ENCODE data around the gene KIAA0513. TPM values are rescaled to one million over a fixed set of nuclear protein-coding genes. Genes with fewer than 3 reads are reported as not detected.
A peak's percentile ranks its signal among the peaks of the same experiment; 100 is the strongest.

The KIAA0513 gene
- total RNA-seq, 1 donor from 2014 or later: 10.3 TPM

- no peaks in the 10 kb centered on the region for H3K36me3 Mint-ChIP-seq (ENCODE audit: low read depth)
- H3K27me3 Mint-ChIP-seq (ENCODE audit: low read depth): peaks cover 2% of the 10 kb centered on the region
- H3K4me1 Mint-ChIP-seq: peaks cover 6% of the 10 kb centered on the region
- H3K27ac Mint-ChIP-seq (ENCODE audit: unreplicated experiment): no peak overlapping the region
- no peaks in the 10 kb centered on the region for H3K9me3 Mint-ChIP-seq
- no peak overlapping the region for H3K4me3 Mint-ChIP-seq
- TF ChIP-seq, protein P1, sequence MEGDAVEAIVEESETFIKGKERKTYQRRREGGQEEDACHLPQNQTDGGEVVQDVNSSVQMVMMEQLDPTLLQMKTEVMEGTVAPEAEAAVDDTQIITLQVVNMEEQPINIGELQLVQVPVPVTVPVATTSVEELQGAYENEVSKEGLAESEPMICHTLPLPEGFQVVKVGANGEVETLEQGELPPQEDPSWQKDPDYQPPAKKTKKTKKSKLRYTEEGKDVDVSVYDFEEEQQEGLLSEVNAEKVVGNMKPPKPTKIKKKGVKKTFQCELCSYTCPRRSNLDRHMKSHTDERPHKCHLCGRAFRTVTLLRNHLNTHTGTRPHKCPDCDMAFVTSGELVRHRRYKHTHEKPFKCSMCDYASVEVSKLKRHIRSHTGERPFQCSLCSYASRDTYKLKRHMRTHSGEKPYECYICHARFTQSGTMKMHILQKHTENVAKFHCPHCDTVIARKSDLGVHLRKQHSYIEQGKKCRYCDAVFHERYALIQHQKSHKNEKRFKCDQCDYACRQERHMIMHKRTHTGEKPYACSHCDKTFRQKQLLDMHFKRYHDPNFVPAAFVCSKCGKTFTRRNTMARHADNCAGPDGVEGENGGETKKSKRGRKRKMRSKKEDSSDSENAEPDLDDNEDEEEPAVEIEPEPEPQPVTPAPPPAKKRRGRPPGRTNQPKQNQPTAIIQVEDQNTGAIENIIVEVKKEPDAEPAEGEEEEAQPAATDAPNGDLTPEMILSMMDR (conservative IDR thresholded peaks at IDR 0.05): no peak
- no peak for DNase-seq (ENCODE audit: low read depth, low spot score)
Measured at GRCh38 chr16:85107083-85107482, 79.5 kb downstream of the KIAA0513 start.

GRCh38 chr16:85107532-85107931 is 79.9 kb downstream of the KIAA0513 start:
- no peak overlapping the region for H3K27ac Mint-ChIP-seq (ENCODE audit: unreplicated experiment)
- H3K4me1 Mint-ChIP-seq: peaks cover 10% of the 10 kb centered on the region
- TF ChIP-seq, protein P1 (conservative IDR thresholded peaks at IDR 0.05): no peak

DNA sequence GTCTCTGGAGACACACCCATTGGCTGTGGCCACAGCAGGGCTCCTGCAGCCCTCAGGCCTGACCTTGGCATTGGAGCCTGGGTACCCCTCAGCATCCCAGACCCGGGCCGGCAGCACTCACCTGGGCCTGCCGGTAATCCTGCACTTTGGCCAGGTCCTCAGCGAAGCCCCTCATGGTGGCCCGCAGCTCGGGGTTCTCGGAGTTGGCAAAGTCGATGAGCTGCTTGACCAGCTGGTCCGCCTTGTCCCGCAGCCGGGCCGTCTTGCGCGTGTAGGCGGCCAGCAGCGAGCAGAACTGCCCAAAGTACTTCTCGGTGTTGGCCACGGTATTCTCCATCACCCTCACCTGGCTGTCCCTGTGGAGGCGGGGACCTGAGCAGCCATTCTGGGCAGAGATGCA is 82.5 kb downstream of the KIAA0513 start:
- Mint-ChIP-seq H3K9me3 (no peaks in the 10 kb centered on the region), H3K4me1 (peaks cover 25% of the 10 kb centered on the region), H3K4me3 (no peak overlapping the region), H3K27ac (ENCODE audit: unreplicated experiment) (no peak overlapping the region), H3K27me3 (ENCODE audit: low read depth) (peaks cover 6% of the 10 kb centered on the region), H3K36me3 (ENCODE audit: low read depth) (no peaks in the 10 kb centered on the region)
- TF ChIP-seq, protein P1 (conservative IDR thresholded peaks at IDR 0.05): no peak
- no peak for DNase-seq (ENCODE audit: low read depth, low spot score)

More at GRCh38 chr16:85107532-85107931, 79.9 kb downstream of the KIAA0513 start:
- Mint-ChIP-seq H3K4me3 (no peak overlapping the region), H3K36me3 (ENCODE audit: low read depth) (no peaks in the 10 kb centered on the region), H3K27me3 (ENCODE audit: low read depth) (peaks cover 2% of the 10 kb centered on the region), H3K9me3 (no peaks in the 10 kb centered on the region)
- DNase-seq (ENCODE audit: low read depth, low spot score): no peak

DNA sequence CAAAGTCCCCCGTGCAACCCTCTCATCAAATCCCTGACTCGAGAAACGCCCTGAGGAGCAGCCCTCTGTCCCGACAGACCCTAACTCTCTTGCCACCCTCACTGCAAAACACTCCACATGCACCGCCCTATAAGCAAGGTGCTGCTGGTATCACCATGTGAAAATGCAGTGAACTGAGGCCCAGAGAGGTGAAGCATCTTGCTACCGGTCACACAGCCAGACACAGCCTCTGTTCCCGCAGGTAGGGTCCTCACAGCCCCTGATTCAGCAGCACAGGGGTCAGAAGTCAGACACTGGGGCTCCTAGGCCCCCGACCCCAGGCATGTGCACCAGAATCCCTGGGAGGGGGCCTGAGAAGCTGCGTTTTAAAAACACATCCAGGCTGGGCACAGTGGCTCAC is 83.6 kb downstream of the KIAA0513 start:
- Mint-ChIP-seq H3K9me3 (no peaks in the 10 kb centered on the region), H3K4me1 (peaks cover 29% of the 10 kb centered on the region), H3K4me3 (no peak overlapping the region), H3K36me3 (ENCODE audit: low read depth) (no peaks in the 10 kb centered on the region), H3K27ac (ENCODE audit: unreplicated experiment) (no peak overlapping the region), H3K27me3 (ENCODE audit: low read depth) (peaks cover 6% of the 10 kb centered on the region)
- TF ChIP-seq, protein P1 (conservative IDR thresholded peaks at IDR 0.05): no peak
- no peak for DNase-seq (ENCODE audit: low read depth, low spot score)

DNA sequence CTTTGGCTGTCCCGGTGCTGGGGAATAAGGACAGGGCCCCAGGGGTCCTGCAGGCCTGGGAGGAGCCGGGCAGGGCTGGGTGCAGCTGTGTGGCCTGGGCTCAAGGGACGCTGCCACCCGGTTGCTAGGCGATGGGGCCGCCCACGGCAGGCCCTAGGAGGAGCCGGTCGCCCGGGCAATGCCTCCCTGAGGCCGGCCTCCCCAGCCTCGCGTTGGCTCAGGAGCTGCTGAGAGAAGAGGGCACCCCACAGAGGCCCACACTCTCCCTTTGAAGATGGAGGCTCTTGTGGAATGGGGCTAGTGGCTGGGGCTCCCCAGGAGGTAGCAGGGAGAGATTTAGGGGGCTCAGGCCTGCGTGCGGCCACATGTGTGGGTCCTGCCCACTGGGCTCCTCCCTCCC is 84.8 kb downstream of the KIAA0513 start, which contains the start of gene CIBAR2:
Gene CIBAR2, minus strand, starts transcription at position 109 of the 400 bp plus-strand sequence. CDS start 120 bp downstream, outside the sequence.
- peaks cover 34% of the 10 kb centered on the region for H3K4me1 Mint-ChIP-seq
- H3K36me3 Mint-ChIP-seq (ENCODE audit: low read depth): no peaks in the 10 kb centered on the region
- no peak within 1 kb of the TSS for H3K27ac Mint-ChIP-seq (ENCODE audit: unreplicated experiment)
- peaks cover 6% of the 10 kb centered on the region for H3K27me3 Mint-ChIP-seq (ENCODE audit: low read depth)
- no peak within 1 kb of the TSS for H3K4me3 Mint-ChIP-seq
- H3K9me3 Mint-ChIP-seq: no peaks in the 10 kb centered on the region
- DNase-seq (ENCODE audit: low read depth, low spot score): peak; percentile 36
- TF ChIP-seq, protein P1 (conservative IDR thresholded peaks at IDR 0.05): no peak

All from neural crest cell (in vitro differentiated cells).